ENCODE results near the gene MYH3.

Gene MYH3

DNA sequence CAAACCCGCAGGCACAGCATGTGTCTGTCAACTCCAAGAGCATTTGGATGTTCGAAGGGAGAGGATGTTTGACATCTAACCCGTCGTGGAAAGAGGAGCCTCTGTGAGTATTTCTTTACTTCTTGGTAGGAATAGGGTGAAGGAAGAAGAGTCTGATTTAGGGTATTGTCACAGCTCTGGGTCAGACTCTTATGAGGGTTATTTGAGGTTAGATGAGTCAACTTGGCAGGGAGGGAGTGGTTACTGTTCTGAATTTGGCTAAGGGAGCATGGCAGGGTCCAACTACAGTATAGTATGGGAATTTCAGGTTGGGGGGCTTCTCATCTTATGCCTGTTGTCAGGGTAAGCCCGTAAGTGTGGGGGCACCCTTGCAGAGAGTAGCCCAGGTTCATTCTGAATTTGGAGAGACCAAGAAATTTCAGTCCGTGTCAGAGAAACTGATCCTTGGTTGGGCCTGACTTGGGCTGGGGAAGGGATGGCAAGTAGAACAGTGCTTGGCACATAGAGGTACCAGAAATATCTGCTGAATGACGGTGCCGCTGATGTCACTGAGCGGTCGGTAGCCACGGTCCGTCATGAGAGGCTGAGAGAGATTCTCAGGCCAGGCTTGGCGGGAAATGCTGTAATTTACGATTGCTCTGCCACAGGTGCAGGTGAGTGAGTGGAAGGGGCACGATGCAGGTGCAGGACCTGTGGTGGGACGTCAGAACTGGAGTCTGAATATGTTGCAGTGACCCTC is 43.2 kb downstream of the MYH3 start:
- no peak for DNase-seq (ENCODE audit: low spot score)

DNA sequence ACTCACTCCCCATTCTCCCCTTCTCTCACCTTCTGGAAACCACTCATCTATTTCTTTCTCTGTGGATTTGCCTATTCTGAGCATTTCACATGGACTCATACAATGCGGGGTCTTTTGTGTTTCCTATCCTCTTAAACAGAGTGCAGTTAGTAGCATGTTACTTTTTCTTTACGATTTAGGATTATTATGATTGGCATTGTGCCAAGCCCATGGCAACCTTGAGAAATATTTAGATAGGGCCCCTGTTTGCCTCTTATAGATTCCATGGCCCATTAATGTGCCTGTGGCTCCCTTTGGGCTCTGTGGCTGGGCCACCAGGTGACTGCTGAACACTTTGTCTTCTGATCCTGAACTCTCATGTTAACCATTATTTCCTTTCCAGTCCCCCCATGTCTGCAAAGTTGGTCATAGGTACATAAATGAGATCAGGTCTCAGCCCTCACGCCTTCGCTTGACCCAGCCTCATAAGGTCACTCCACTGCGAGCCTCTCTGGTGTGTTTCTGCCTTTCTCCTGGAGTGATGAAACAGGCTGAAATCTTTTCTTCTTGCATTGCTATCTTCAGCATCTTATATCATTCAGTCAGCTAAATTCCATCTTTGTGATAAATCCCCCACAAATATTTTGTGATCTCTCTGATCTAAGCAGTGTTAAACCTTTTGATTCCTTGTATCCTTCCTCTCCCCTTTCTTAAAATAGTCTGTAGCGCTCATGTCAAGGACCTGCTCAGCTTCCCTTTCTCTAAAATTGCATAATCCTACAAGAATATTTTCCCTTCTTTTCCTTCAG is 44.0 kb downstream of the MYH3 start:
- no peak for DNase-seq (ENCODE audit: low spot score)

DNA sequence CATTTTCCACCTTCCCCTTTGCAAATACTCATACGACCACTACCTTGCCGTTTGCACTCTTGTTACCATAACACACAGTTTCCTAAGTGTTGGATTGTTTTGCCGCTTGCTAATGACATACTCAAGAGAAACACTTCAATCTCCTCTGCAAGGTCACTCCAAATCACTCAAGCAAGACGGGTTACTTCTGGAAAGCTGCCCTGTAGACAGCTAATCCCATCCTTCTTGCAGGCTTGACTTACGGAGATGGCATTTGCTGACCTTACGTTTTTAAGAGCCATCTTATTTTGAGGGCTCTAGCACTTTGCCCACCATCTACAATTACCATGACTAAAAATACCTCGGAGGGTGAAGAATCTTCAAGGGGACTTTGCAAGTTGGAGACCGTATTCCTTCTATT is 46.2 kb downstream of the MYH3 start:
- no peak for DNase-seq (ENCODE audit: low spot score)

DNA sequence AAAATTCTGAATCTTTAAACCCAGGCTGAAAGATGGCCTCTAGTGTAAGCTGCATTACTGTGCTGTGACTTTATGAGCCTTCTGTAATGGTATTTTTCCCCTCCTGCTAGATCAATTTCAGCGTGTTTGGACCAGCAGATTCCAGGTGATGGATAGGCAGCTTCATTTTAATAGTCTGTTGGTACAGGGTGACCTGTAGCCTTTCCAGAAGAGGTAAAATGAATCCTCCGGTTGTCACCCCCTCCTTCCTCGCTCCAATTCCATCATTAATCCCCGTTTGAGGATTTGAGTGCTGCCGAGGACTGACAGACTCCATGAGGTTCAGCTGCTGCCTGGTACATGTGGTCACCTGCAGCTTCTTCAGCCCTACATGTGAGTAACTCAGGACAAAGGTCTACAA is 48.9 kb downstream of the MYH3 start:
- DNase-seq (ENCODE audit: low spot score) = no peak

DNA sequence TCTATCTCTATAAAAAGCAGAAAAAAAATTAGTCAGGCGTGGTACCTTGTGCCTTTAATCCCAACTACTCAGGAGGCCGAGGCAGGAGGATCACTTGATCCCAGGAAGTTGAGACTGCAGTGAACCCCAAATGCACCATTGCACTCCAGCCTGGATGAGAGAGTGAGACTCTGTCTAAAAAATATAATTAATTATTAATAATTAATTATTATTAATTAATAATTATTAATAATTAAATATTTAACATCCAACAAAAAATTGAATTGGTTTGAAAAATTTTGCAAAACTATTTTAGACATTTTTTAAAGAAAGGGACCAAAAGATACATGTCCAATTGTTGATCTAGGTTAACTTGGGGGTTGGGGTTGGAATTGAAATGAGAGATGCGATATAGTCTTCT is 51.0 kb downstream of the MYH3 start:
- no peak for DNase-seq (ENCODE audit: low spot score)

DNA sequence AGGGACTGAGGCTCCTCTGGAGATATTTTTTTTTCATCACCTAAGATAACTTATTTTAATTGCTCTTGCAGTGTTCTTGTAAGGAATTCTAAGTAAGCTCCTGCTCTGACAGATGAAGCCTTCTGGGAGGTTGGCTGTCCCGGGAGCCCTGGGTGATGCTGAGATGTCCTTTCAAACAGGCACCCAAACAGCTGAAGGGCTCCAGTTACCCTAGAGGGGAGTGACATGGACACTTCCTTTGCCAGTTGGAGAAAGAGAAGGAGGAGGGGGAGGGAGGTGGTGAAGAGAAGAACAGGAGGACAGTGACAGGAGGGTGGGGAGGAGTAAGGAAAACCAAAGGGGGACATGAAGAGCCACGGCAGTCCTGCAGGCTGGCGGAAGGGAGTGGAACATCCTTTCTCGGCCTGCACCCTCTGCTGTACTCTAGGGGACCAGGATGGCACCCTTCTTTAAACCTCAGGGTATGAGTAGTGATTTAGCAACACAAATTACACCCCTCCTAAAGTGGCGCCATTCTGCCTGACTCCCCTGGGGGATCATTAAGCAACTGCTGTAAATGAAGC is 51.8 kb downstream of the MYH3 start:
- DNase-seq (ENCODE audit: low spot score) = no peak

DNA sequence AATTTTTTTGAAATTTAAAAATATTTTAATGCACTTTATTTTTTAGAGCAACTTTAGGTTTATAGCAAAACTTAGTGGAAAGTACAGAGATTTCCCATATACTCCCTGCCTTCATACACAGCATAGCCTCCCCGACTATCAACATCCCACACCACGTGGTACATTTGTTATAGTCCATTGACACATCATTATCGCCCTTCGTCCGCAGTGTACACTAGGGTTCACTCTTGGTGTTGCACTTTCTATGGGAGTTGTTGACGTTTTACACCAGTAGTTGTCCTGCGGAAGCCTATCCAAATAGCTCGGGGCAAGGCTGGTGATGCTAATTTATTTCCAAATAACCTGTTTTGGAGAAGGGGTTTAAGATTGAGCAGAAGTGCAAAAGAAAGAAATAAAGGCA is 52.6 kb downstream of the MYH3 start:
- no peak for DNase-seq (ENCODE audit: low spot score)

DNA sequence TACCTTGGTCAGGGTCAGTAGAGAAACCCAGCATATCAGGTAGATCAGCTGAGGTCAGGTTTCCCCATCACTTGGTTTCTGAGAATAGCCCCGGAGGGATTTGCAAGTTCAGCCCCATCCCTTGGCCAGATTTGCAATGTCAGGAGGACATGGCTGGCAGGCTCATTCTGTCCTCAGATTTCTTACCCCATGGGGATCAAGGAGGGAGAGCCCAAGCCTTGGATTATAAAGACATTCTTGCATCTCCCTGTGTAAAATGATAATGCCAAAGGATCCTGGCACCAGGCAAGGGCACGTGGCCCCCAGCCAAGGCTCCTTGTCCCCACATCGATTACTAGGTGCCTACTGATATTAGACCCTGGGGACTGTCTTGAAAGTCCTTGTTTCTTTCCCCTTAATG is 53.2 kb downstream of the MYH3 start:
- no peak for DNase-seq (ENCODE audit: low spot score)

DNA sequence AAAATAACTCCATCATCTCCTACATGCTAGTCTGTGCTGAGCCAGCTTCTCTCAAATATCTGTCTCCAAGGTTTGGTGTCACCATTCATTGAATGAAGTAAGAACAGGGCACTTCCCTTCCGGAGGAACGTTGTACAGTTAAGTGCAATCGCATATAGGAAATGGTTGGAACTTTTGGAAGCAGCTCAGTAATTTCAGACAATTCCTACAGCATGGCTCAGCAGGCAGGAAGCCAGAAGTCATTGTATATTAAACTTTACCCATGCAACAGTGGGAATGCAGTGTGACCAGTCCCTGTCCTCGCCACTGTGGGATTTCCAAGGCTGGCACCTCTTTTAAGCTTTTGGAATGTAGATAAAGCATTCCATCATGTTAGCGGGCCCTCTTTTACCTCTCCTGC is 56.5 kb downstream of the MYH3 start:
- DNase-seq (ENCODE audit: low spot score) = peak; percentile 28

DNA sequence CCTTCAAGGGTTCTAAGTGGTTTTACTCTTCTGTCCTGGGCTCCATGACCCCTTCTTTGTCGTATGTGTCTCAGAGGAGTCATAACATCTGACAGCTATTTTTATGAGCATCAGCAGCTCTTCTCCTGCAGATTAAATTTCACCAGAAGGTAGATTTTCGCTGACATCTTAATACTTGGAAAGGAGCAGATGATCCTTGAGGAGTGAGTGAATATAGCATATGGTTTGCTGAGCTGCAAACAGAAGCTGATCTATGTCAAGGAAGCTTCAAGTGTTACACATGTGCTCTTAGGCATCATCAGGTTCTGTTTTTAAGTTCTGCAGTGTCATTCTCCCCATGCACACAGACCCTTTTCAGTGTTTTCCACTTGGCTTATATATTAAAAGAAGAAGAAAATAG is 58.5 kb downstream of the MYH3 start:
- no peak for DNase-seq (ENCODE audit: low spot score)

DNA sequence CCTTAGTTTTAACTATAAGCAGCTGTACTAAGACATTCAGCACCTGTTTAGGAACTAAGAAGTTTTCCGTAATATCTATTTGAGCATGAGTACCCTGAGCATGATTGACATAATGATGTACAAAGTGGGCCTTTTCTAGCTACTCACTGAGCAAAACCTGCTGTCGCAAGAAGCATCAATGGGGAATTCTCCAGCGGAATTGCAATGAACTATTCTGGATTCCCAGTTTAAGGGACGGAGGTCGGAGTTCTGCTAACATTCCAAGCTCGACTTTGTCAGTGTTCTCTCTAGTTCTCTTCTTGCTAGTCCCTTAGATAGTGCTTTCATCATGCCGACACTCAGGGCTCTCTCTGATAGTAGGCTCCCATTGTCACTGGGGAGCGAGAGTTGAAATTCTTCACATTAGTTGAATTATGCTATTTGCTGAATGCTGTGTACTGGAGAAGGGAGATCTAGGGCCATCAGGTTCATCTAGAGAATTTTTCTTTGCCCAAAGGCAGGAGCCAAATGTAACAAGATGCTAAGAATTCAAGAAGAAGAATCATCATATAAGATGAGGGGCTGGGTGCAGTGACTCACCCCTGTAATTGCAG is 67.5 kb downstream of the MYH3 start:
- DNase-seq (ENCODE audit: low spot score) = no peak

DNA sequence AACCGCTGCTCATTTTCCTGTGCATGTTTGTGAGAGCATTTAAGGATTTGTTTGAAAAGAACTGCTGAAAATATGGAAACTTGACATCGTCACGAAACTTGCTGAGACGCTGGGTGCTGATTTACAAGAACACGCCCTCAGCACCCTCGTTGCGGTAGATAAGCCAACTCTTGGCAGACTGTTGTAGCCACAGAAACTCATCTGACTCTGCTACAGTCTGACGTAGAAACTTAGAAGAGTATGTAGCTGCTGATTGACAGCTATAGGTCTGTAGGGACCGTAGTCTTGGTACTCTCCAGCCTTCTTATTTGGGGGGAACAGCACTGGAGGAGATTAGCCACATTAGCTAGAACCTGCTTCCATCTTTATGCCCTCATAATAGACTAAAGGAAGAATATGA is 71.6 kb downstream of the MYH3 start:
- no peak for DNase-seq (ENCODE audit: low spot score)

DNA sequence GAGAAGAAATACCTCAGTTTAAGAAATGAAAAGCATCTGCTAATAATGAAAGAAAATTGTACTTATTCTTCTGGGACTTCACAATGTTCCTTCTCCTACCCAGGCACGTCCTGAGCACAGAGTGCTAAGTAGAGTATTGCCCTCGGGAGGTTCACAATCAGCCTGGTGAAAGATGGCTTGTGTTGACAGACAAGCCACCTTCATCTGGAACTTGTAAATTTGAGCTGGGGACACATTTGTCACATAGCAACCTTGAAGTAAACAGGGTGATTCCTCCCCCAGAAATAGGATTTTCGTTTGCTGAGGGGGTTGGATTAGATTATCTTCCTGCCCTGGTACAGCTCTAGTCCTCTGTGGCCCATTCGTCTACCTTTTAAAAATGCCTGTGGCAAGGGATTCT is 73.3 kb downstream of the MYH3 start:
- no peak for DNase-seq (ENCODE audit: low spot score)

DNA sequence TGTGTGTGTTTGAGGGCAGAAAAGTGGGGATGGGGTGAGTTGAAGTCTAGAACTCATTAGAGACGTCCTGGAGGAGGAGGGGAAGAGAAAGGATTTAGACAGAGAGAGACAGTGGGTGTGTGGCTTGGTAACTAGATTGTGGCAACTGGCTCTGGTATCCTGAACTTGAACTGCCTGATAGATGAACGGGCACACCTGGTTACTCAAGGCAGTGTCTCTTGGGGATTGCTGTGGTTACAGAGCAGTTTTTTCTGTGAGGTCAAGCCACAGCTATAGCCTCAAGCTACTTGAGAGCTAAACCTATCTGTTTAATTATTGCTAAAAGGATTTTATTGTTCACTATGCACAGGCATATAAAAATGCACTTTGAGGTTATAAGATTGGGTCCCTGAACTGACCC is 77.8 kb downstream of the MYH3 start:
- no peak for DNase-seq (ENCODE audit: low spot score)
